Spleen (tissue), 7 donors: ENCODE results near the gene OTUD4.

Source experiments
- POLR2AphosphoS5 ChIP-seq, 3 donors: sonication (generic); formaldehyde crosslinking; IDR thresholded peaks; one replicate each; pipeline ENCODE4 v1.5.1; 2017; ENCODE audit warnings: antibody characterized with exemption in 3 of 3
- TF ChIP-seq, protein P1 (sequence below), 11 experiments: fragments of 200-600 bp in 7 of 11; fragments of 450-650 bp in 4 of 11; sonication (generic) in 4 of 11; IDR thresholded peaks in 8 of 11; conservative IDR thresholded peaks in 3 of 11; 1 replicate in 7 of 11; 2 replicates in 4 of 11; pipeline versions ENCODE4 v1.4.0 to v1.8.0; 2016 to 2021; ENCODE audit warnings: antibody characterized with exemption in 11 of 11, inconsistent platforms in 4 of 11, mild to moderate bottlenecking in 1 of 11
- donor health status: DM: no; HTN: no; CAD: no; lungs with moderate emphysema.
- donor health status: DM: no; HTN: no; CAD: no.
- donor health status: DM: no; HTN: no; CAD: no.

DNA sequence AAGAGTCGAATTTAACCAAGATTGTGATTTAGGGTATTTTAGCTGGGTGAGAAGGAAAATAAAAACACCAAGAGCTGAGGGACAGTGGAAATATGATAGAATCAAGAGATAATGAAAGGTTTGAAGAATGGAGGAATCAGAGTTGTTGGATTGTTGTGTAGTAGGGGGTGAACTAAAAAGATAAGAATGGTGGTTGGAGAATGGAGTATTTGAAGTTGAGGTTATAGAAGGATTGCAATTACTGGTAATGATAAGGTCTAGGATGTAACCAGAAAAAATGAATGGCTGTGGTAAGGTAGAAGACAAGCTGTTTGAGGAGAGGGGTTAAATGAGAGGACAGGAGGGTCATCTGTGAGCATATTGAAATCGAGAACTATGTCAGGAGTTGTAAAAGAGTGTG, 77.8 kb downstream of the OTUD4 start:
- TF ChIP-seq, protein P1, sequence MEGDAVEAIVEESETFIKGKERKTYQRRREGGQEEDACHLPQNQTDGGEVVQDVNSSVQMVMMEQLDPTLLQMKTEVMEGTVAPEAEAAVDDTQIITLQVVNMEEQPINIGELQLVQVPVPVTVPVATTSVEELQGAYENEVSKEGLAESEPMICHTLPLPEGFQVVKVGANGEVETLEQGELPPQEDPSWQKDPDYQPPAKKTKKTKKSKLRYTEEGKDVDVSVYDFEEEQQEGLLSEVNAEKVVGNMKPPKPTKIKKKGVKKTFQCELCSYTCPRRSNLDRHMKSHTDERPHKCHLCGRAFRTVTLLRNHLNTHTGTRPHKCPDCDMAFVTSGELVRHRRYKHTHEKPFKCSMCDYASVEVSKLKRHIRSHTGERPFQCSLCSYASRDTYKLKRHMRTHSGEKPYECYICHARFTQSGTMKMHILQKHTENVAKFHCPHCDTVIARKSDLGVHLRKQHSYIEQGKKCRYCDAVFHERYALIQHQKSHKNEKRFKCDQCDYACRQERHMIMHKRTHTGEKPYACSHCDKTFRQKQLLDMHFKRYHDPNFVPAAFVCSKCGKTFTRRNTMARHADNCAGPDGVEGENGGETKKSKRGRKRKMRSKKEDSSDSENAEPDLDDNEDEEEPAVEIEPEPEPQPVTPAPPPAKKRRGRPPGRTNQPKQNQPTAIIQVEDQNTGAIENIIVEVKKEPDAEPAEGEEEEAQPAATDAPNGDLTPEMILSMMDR (IDR thresholded peaks at IDR 0.05 in 8 of 11, conservative IDR thresholded peaks at IDR 0.05 in 3 of 11), result no peak
- no peak for TF ChIP-seq POLR2AphosphoS5 (IDR thresholded peaks at IDR 0.05)
